B cell (primary cell): ENCODE data around the gene GRM4.

Source experiments
- EZH2 ChIP-seq: IDR thresholded peaks from 2 replicates; pipeline ENCODE4 v1.6.1; 2012; ENCODE audit warnings: borderline replicate concordance, low read depth, mild to moderate bottlenecking, moderate library complexity, low read length; ENCODE audit not compliant: insufficient read depth, poor library complexity, severe bottlenecking
- TF ChIP-seq, protein P1 (sequence below): fragments of 200-600 bp; IDR thresholded peaks from one replicate; pipeline ENCODE4 v1.8.0; 2022; ENCODE audit warnings: antibody characterized with exemption, mild to moderate bottlenecking

DNA sequence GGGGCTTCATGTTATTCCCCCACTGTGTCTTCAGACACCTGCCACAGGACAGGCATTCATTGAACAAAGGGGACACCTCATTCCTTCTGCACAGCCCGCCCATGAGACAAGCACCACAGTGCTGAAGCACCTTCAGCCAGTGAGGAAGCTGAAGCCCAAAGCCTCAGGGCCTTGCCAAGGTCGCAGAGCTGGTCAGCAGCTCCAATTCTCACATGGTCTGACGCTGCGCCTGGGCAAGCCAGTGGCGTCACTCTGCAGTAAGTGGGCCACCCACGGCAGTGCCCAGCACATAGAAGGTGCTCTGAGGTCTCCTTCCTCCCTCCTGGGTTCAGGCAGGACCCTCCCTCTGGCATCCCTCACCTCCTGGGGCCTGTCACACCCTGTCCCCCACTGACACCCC lies 43.2 kb downstream of the GRM4 start:
- TF ChIP-seq, protein P1, sequence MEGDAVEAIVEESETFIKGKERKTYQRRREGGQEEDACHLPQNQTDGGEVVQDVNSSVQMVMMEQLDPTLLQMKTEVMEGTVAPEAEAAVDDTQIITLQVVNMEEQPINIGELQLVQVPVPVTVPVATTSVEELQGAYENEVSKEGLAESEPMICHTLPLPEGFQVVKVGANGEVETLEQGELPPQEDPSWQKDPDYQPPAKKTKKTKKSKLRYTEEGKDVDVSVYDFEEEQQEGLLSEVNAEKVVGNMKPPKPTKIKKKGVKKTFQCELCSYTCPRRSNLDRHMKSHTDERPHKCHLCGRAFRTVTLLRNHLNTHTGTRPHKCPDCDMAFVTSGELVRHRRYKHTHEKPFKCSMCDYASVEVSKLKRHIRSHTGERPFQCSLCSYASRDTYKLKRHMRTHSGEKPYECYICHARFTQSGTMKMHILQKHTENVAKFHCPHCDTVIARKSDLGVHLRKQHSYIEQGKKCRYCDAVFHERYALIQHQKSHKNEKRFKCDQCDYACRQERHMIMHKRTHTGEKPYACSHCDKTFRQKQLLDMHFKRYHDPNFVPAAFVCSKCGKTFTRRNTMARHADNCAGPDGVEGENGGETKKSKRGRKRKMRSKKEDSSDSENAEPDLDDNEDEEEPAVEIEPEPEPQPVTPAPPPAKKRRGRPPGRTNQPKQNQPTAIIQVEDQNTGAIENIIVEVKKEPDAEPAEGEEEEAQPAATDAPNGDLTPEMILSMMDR: no peak
- no peak for TF ChIP-seq EZH2
